GM19452 (cell line): ENCODE measurements around the gene FERMT1.
"Not testable (repeated sequence)": the region's sequence is repeated elsewhere in the genome, so short reads cannot be mapped to it uniquely, and the experiment has no call there.

ENCODE experiments used
- ATAC-seq: cut with Tn5 transposase; IDR thresholded peaks from one replicate; pipeline ENCODE4 v1.9.1; 2021; ENCODE audit not compliant: unreplicated experiment

The FERMT1 gene

GRCh38 chr20:6041808-6042265, 81.0 kb downstream of the FERMT1 start:
- ATAC-seq = no peak

GRCh38 chr20:6040958-6041807, 81.6 kb downstream of the FERMT1 start:
- no peak for ATAC-seq

- no peak for ATAC-seq
Observed at GRCh38 chr20:6040540-6040939, 82.3 kb downstream of the FERMT1 start.

GRCh38 chr20:6039766-6040165, 83.1 kb downstream of the FERMT1 start:
- ATAC-seq = no peak

GRCh38 chr20:6038256-6038655, 84.6 kb downstream of the FERMT1 start:
- no peak for ATAC-seq

GRCh38 chr20:6037082-6037481, 85.7 kb downstream of the FERMT1 start:
- no peak for ATAC-seq

GRCh38 chr20:6036213-6036612, 86.6 kb downstream of the FERMT1 start:
- no peak for ATAC-seq

GRCh38 chr20:6034134-6034969, 88.5 kb downstream of the FERMT1 start:
- ATAC-seq = no peak

GRCh38 chr20:6032907-6033306, 89.9 kb downstream of the FERMT1 start:
- ATAC-seq = not testable (repeated sequence)

- no peak for ATAC-seq
Observed at GRCh38 chr20:6030453-6031080, 92.3 kb downstream of the FERMT1 start.

GRCh38 chr20:6029538-6029937, 93.3 kb downstream of the FERMT1 start:
- no peak for ATAC-seq

GRCh38 chr20:6028818-6029217, 94.0 kb downstream of the FERMT1 start:
- no peak for ATAC-seq

GRCh38 chr20:6026051-6026450, 96.8 kb downstream of the FERMT1 start:
- ATAC-seq = no peak
